Neuronal stem cell (in vitro differentiated cells): ENCODE data around the gene C11orf42.

Experiments used
- DNase-seq: peaks from one replicate; pipeline ENCODE4 v3.0.0-alpha.2; 2013; ENCODE audit warnings: low spot score
- H2AFZ ChIP-seq: one replicate; pipeline ENCODE4 v1.6.1; 2013; ENCODE audit warnings: mild to moderate bottlenecking, low read length, inconsistent platforms
- H2AK5ac ChIP-seq: 2 replicates; pipeline ENCODE4 v1.6.1; 2013; ENCODE audit warnings: low read depth, mild to moderate bottlenecking, inconsistent platforms, low read length, moderate library complexity, mixed read lengths
- H2BK120ac ChIP-seq: 2 replicates; pipeline ENCODE4 v1.6.1; 2013; ENCODE audit warnings: low read depth, mild to moderate bottlenecking, inconsistent platforms, low read length, moderate library complexity, mixed read lengths
- H2BK12ac ChIP-seq: one replicate; pipeline ENCODE4 v1.6.1; 2013; ENCODE audit warnings: low read length, inconsistent platforms
- H2BK15ac ChIP-seq: 2 replicates; pipeline ENCODE4 v1.6.1; 2013; ENCODE audit warnings: mild to moderate bottlenecking, low read length, inconsistent platforms, mixed read lengths
- H2BK5ac ChIP-seq: one replicate; pipeline ENCODE4 v1.6.1; 2013; ENCODE audit warnings: inconsistent platforms, mild to moderate bottlenecking, low read length, moderate library complexity
- H3K14ac ChIP-seq: one replicate; pipeline ENCODE4 v1.6.1; 2013; ENCODE audit warnings: low read length, inconsistent platforms
- H3K18ac ChIP-seq: 2 replicates; pipeline ENCODE4 v1.6.1; 2013; ENCODE audit warnings: low read length, inconsistent platforms
- H3K23ac ChIP-seq: 2 replicates; pipeline ENCODE4 v1.6.1; 2013; ENCODE audit warnings: low read depth, mild to moderate bottlenecking, mixed read lengths, low read length, inconsistent platforms; ENCODE audit not compliant: poor library complexity
- H3K27ac ChIP-seq: replicated peaks from 3 replicates; pipeline ENCODE4 v1.5.1; 2013; ENCODE audit warnings: low read length, inconsistent platforms
- H3K27me3 ChIP-seq, 3 experiments: 2 replicates each; pipeline ENCODE4 v1.6.1; 2013; ENCODE audit warnings: low read length in 3 of 3, mild to moderate bottlenecking in 2 of 3, inconsistent platforms in 1 of 3, low read depth in 1 of 3, mixed read lengths in 1 of 3, moderate library complexity in 1 of 3; ENCODE audit not compliant: control insufficient read depth in 3 of 3, insufficient read depth in 3 of 3
- H3K36me3 ChIP-seq, 2 donors: replicated peaks in 1 of 2; 2 replicates each; pipeline ENCODE4 v1.6.1; 2013; ENCODE audit warnings: low read length in 2 of 2; ENCODE audit not compliant: control insufficient read depth in 2 of 2, insufficient read depth in 2 of 2
- H3K4ac ChIP-seq: 2 replicates; pipeline ENCODE4 v1.6.1; 2013; ENCODE audit warnings: inconsistent platforms, mild to moderate bottlenecking, low read length, moderate library complexity
- H3K4me1 ChIP-seq, 2 donors: 1 replicate in 1 of 2; 2 replicates in 1 of 2; pipeline ENCODE4 v1.6.1; 2013; ENCODE audit warnings: low read length in 2 of 2, low read depth in 1 of 2; ENCODE audit not compliant: control insufficient read depth in 2 of 2, insufficient read depth in 1 of 2
- H3K4me2 ChIP-seq: one replicate; pipeline ENCODE4 v1.6.1; 2013; ENCODE audit warnings: mild to moderate bottlenecking, low read length, inconsistent platforms; ENCODE audit not compliant: insufficient read depth, poor library complexity, severe bottlenecking
- H3K4me3 ChIP-seq, 2 donors: 2 replicates each; pipeline ENCODE4 v1.5.1; 2013; ENCODE audit warnings: low read length in 2 of 2, mild to moderate bottlenecking in 2 of 2, inconsistent platforms in 1 of 2, moderate library complexity in 1 of 2
- H3K79me1 ChIP-seq: one replicate; pipeline ENCODE4 v1.6.1; 2013; ENCODE audit warnings: low read depth, mild to moderate bottlenecking, inconsistent platforms, low read length, moderate library complexity
- H3K9ac ChIP-seq: one replicate; pipeline ENCODE4 v1.6.1; 2013; ENCODE audit warnings: mild to moderate bottlenecking, low read depth, low read length, inconsistent platforms; ENCODE audit not compliant: poor library complexity
- H3K9me3 ChIP-seq, 2 donors: replicated peaks in 1 of 2; 2 replicates each; pipeline versions ENCODE3 to v1.6.1; 2013; ENCODE audit warnings: low read length in 2 of 2, mild to moderate bottlenecking in 2 of 2, inconsistent platforms in 1 of 2, low read depth in 1 of 2, mixed read lengths in 1 of 2, moderate library complexity in 1 of 2; ENCODE audit not compliant: control insufficient read depth in 2 of 2, insufficient read depth in 1 of 2
- H4K8ac ChIP-seq: one replicate; pipeline ENCODE4 v1.6.1; 2013; ENCODE audit warnings: low read depth, mild to moderate bottlenecking, inconsistent platforms, low read length, moderate library complexity
- H4K91ac ChIP-seq: one replicate; pipeline ENCODE4 v1.6.1; 2013; ENCODE audit warnings: low read length, low read depth, mild to moderate bottlenecking, inconsistent platforms; ENCODE audit not compliant: poor library complexity
- WGBS, 2 donors: extraction: QIAGEN DNeasy Blood & Tissue Kit; methylation state at CpG; one replicate each; pipeline ENCODE4 v1.1.7; 2013; ENCODE audit warnings: missing lambda C conversion rate in 2 of 2, mixed read lengths in 1 of 2; ENCODE audit not compliant: insufficient read length in 2 of 2, insufficient replicate concordance in 1 of 2; ENCODE audit errors: extremely low coverage in 2 of 2; 5-methylcytosine and 5-hydroxymethylcytosine counted together

Gene C11orf42

GRCh38 chr11:6191742-6192141, 13.6 kb upstream of the C11orf42 start:
- peaks cover 0 to 5% (median 0%) of the 10 kb centered on the region in 3 experiments for H3K27me3 ChIP-seq
- no peak overlapping the region for H3K4me3 ChIP-seq
- H2BK120ac ChIP-seq, result no peak overlapping the region
- H3K27ac ChIP-seq, result no peak overlapping the region
- no peak overlapping the region for H3K14ac ChIP-seq
- no peak overlapping the region for H2BK5ac ChIP-seq
- H2AK5ac ChIP-seq, result no peak overlapping the region
- no peak overlapping the region for H3K18ac ChIP-seq
- H3K4me1 ChIP-seq, result peaks cover 0 to 2% of the 10 kb centered on the region in 2 donors
- H3K4me2 ChIP-seq, result no peak overlapping the region
- H3K23ac ChIP-seq, result no peak overlapping the region
- H2BK15ac ChIP-seq, result no peak overlapping the region
- DNase-seq, result no peak
- H2BK12ac ChIP-seq, result no peak overlapping the region
- H3K79me1 ChIP-seq, result no peaks in the 10 kb centered on the region
- H3K4ac ChIP-seq, result no peak overlapping the region
- no peak overlapping the region for H4K91ac ChIP-seq
- no peaks in the 10 kb centered on the region for H3K36me3 ChIP-seq
- H4K8ac ChIP-seq, result no peak overlapping the region
- no peak overlapping the region for H2AFZ ChIP-seq
- H3K9me3 ChIP-seq, result no peaks in the 10 kb centered on the region
- no peak overlapping the region for H3K9ac ChIP-seq

- DNase-seq, result no peak
Observed at GRCh38 chr11:6194065-6194581, 11.2 kb upstream of the C11orf42 start.

GRCh38 chr11:6196396-6196795, 9.0 kb upstream of the C11orf42 start:
- H3K14ac ChIP-seq, result no peak overlapping the region
- no CpG with 5 or more reads among the region's 4 CpGs for WGBS, 2 donors
- H3K27me3 ChIP-seq, result peaks cover 0 to 5% (median 0%) of the 10 kb centered on the region in 3 experiments

More at GRCh38 chr11:6194065-6194581, 11.2 kb upstream of the C11orf42 start:
- H3K4ac ChIP-seq, result no peak overlapping the region
- H3K14ac ChIP-seq, result no peak overlapping the region
- H2AK5ac ChIP-seq, result no peak overlapping the region
- H2BK12ac ChIP-seq, result no peak overlapping the region
- H3K79me1 ChIP-seq, result no peaks in the 10 kb centered on the region
- H3K9me3 ChIP-seq, result no peaks in the 10 kb centered on the region
- no peak overlapping the region for H3K18ac ChIP-seq
- no peak overlapping the region for H3K4me3 ChIP-seq
- H2BK15ac ChIP-seq, result no peak overlapping the region
- peaks cover 0 to 5% (median 0%) of the 10 kb centered on the region in 3 experiments for H3K27me3 ChIP-seq
- H3K4me2 ChIP-seq, result no peak overlapping the region
- H3K23ac ChIP-seq, result no peak overlapping the region
- WGBS, 2 donors, result no CpG with 5 or more reads among the region's 1 CpG
- no peak overlapping the region for H2BK120ac ChIP-seq
- no peak overlapping the region for H3K27ac ChIP-seq
- peaks cover 0 to 2% of the 10 kb centered on the region in 2 donors for H3K4me1 ChIP-seq
- H2BK5ac ChIP-seq, result no peak overlapping the region
- no peaks in the 10 kb centered on the region for H3K36me3 ChIP-seq
- H4K91ac ChIP-seq, result no peak overlapping the region
- H2AFZ ChIP-seq, result no peak overlapping the region
- no peak overlapping the region for H3K9ac ChIP-seq
- no peak overlapping the region for H4K8ac ChIP-seq

GRCh38 chr11:6197466-6198200, 7.7 kb upstream of the C11orf42 start:
- Histone ChIP-seq H2AFZ (no peak overlapping the region), H3K36me3 (peaks cover 0 to 3% of the 10 kb centered on the region in 2 donors), H3K27ac (no peak overlapping the region), H3K4me3 (no peak overlapping the region), H4K91ac (no peak overlapping the region), H3K9ac (no peak overlapping the region), H4K8ac (no peak overlapping the region), H3K79me1 (no peaks in the 10 kb centered on the region), H3K9me3 (no peaks in the 10 kb centered on the region), H3K27me3 (peaks cover 0 to 5% (median 0%) of the 10 kb centered on the region in 3 experiments), H2BK120ac (no peak overlapping the region), H3K18ac (no peak overlapping the region), H2BK15ac (no peak overlapping the region), H3K14ac (no peak overlapping the region), H3K4me2 (no peak overlapping the region), H2BK12ac (no peak overlapping the region), H2AK5ac (no peak overlapping the region), H3K4ac (no peak overlapping the region), H3K23ac (no peak overlapping the region), H2BK5ac (no peak overlapping the region), H3K4me1 (peaks cover 0 to 2% of the 10 kb centered on the region in 2 donors)
- WGBS, 2 donors, result no CpG with 5 or more reads among the region's 4 CpGs
- no peak for DNase-seq

More at GRCh38 chr11:6196396-6196795, 9.0 kb upstream of the C11orf42 start:
- no peak overlapping the region for H3K18ac ChIP-seq
- no peak overlapping the region for H4K91ac ChIP-seq
- no peak overlapping the region for H3K9ac ChIP-seq
- no peak overlapping the region for H2AK5ac ChIP-seq
- DNase-seq, result no peak
- H2BK5ac ChIP-seq, result no peak overlapping the region
- no peak overlapping the region for H2BK120ac ChIP-seq
- H3K4ac ChIP-seq, result no peak overlapping the region
- no peak overlapping the region for H2AFZ ChIP-seq
- no peaks in the 10 kb centered on the region for H3K9me3 ChIP-seq
- H3K36me3 ChIP-seq, result no peaks in the 10 kb centered on the region
- H3K23ac ChIP-seq, result no peak overlapping the region
- H3K79me1 ChIP-seq, result no peaks in the 10 kb centered on the region
- no peak overlapping the region for H2BK15ac ChIP-seq
- no peak overlapping the region for H3K4me3 ChIP-seq
- H2BK12ac ChIP-seq, result no peak overlapping the region
- H3K4me2 ChIP-seq, result no peak overlapping the region
- no peak overlapping the region for H3K27ac ChIP-seq
- H4K8ac ChIP-seq, result no peak overlapping the region
- peaks cover 0 to 2% of the 10 kb centered on the region in 2 donors for H3K4me1 ChIP-seq
